DLD1 (cell line): ENCODE data around the gene BOK.
"Not testable (repeated sequence)": the region's sequence is repeated elsewhere in the genome, so short reads cannot be mapped to it uniquely, and the experiment has no call there.

Source experiments
- in situ Hi-C: cut with HindIII; loops from 2 replicates; pipeline ENCODE4 v1.10.0; 2017; ENCODE audit warnings: low sequenced_read_pairs

The BOK gene

GRCh38 chr2:241571821-241572620 lies 13.5 kb downstream of the BOK start:
- in situ Hi-C loops, result no loop called here

DNA sequence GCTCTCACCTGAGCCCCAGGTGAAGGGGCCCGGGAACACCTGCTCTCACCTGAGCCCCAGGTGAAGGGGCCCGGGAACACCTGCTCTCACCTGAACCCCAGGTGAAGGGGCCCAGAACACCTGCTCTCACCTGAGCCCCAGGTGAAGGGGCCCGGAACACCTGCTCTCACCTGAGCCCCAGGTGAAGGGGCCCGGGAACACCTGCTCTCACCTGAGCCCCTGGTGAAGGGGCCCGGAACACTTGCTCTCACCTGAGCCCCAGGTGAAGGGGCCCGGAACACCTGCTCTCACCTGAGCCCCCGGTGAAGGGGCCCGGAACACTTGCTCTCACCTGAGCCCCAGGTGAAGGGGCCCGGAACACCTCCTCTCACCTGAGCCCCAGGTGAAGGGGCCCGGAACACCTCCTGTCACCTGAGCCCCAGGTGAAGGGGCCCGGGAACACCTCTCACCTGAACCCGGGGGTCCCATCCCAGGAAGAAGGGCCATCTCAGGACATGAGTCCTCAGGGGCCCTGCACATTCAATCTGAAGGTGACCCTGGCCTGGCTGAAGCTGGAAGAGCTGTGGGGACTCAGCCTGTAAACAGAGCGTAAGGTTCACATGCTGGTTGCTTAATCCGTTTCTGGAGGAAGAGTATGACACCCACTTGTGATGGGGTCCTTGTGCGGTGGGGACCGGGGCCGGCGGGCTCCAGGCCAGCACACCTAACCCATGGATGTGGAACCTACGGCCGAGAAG lies 14.5 kb downstream of the BOK start:
- in situ Hi-C loops, result not testable (repeated sequence)

GRCh38 chr2:241573741-241574140 lies 15.2 kb downstream of the BOK start:
- in situ Hi-C loops, result no loop called here

DNA sequence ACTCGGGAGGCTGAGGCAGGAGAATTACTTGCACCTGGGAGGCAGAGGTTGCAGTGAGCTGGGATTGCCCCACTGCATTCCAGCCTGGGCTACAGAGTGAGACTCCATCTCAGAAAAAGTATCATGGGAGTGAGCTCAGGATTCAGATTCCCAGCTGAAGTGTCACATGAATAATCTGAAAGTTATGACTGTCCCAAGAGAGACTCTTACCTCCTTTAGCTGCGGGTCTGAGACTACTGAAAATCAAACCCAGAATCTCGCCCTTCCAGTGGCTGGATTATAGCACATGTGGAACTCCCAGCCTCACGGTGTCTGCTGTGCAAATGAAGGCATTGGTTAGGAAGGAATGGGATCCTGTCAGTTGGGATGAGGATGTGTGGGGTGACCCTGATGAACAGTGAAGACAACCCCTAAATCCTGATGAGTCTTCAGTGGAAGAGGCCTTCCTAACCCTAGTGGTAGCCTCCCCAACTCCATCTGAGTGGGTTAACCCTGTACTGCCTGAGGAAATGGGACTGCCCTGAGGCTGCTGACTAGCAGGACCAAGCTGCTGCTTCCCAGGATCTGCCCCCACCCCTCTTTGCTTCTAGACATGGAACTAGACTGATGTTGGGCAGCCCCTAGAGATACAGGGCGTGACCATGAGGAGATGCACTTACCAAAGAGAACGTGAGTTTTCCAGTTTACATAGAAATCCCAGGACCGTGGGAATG lies 16.5 kb downstream of the BOK start:
- in situ Hi-C loops, result loop anchor here (25.0 kb wide), 1 partner anchor 88 kb away; no protein-coding TSS in a partner anchor

DNA sequence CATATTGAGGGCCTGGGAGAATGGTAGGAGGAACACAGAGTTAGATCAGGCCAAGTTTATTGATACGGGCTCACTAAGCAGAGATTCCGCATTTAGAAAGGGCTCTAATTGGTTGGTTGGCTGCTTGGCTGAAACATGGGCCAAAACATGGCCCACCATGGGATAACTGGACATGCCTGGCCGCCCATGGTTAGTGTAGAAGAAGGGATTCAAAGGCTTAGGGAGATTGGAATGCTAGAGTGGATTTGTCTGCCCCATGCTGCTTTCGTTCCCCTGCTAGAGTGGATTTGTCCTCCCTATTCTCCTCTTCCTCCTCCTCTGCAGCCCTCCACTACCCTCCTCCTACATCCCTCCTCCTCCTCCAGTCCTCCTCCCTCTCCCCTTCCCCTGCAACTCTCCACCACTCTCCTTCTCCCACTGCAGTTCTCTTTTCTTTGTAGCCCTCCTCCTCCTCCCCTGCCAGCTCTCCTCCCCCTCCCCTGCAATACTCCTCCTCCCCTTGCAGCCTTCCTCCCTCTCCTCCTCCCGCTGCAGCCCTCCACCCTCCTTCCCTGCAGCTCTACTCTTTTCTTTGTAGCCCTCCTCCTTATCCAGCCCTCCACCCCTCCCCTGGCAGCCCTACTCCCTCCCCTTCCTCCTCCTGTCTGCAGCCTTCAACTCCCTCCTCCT lies 17.2 kb downstream of the BOK start:
- in situ Hi-C loops, result loop anchor here (25.0 kb wide), 1 partner anchor 88 kb away; no protein-coding TSS in a partner anchor

DNA sequence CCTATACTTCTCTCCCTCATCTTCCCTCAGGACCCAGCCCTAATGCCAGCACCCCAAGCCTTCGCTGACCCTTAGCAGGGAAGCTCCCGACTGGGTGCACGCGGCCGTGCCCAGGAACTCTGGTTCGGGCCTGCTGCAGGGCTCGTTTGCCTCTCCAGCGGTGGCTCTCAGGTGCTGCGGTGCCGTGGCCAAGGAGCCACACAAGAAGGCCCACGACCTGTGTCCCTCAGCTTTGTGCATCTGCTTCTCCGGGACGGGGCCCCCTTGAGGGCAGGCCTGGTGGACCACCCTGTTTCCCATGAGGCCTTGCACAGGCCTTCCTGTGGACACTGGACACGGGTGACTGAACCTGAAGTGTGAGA lies 17.7 kb downstream of the BOK start:
- in situ Hi-C loops, result loop anchor here (25.0 kb wide), 1 partner anchor 89 kb away; no protein-coding TSS in a partner anchor

- in situ Hi-C loops, result loop anchor here (25.0 kb wide), 1 partner anchor 90 kb away; no protein-coding TSS in a partner anchor
Measured at GRCh38 chr2:241577413-241578122, 19.0 kb downstream of the BOK start.

DNA sequence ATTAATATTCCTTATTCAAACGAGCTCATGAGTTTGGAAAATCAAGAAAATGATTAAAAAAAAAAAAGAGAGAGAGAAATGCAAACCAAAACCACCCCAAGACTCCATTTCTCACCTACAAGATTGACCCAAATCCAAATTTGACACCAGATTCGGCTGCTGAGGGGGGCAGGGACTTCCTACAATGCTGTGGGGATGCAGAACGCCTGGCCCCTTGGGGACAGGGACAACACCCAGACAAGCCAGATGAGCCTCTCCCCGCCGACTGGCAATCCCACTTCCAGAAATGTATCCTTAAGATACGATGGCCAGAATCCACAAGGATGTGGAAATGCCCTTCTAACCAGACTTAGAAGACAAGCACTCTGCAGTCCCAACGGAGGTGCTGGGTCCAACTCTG lies 20.7 kb downstream of the BOK start:
- in situ Hi-C loops, result loop anchor here (25.0 kb wide), 1 partner anchor 92 kb away; no protein-coding TSS in a partner anchor

- in situ Hi-C loops, result loop anchor here (25.0 kb wide), 1 partner anchor 95 kb away; no protein-coding TSS in a partner anchor
Measured at GRCh38 chr2:241582328-241582727, 23.8 kb downstream of the BOK start.

GRCh38 chr2:241582806-241583205 lies 24.3 kb downstream of the BOK start:
- in situ Hi-C loops, result loop anchor here (25.0 kb wide), 1 partner anchor 96 kb away; no protein-coding TSS in a partner anchor

DNA sequence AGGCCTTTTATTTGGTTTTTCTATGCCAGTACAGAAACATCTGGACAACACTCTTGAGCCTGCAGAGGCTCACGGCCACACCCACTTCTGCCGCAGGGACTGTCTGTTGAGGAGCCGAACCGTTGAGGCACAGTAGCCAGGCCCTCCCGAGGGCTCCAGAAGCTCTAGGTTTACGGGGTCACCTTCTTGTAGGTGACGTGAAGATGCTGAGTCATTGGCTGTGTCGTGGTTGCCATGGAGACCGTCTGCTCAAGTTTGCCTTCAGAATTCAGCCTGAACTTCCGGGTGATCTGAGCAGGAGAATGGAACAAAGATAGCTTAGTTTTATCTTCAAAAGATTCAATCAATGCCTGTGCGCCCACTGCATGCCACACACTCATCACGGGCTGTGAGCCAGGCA lies 25.9 kb downstream of the BOK start:
- in situ Hi-C loops, result loop anchor here (25.0 kb wide), 1 partner anchor 97 kb away; no protein-coding TSS in a partner anchor

- in situ Hi-C loops, result loop anchor here (25.0 kb wide), 1 partner anchor 99 kb away; no protein-coding TSS in a partner anchor
Measured at GRCh38 chr2:241586564-241587264, 28.2 kb downstream of the BOK start.

GRCh38 chr2:241589863-241590262 lies 31.3 kb downstream of the BOK start:
- in situ Hi-C loops, result loop anchor here (25.0 kb wide), 1 partner anchor 103 kb away; no protein-coding TSS in a partner anchor

DNA sequence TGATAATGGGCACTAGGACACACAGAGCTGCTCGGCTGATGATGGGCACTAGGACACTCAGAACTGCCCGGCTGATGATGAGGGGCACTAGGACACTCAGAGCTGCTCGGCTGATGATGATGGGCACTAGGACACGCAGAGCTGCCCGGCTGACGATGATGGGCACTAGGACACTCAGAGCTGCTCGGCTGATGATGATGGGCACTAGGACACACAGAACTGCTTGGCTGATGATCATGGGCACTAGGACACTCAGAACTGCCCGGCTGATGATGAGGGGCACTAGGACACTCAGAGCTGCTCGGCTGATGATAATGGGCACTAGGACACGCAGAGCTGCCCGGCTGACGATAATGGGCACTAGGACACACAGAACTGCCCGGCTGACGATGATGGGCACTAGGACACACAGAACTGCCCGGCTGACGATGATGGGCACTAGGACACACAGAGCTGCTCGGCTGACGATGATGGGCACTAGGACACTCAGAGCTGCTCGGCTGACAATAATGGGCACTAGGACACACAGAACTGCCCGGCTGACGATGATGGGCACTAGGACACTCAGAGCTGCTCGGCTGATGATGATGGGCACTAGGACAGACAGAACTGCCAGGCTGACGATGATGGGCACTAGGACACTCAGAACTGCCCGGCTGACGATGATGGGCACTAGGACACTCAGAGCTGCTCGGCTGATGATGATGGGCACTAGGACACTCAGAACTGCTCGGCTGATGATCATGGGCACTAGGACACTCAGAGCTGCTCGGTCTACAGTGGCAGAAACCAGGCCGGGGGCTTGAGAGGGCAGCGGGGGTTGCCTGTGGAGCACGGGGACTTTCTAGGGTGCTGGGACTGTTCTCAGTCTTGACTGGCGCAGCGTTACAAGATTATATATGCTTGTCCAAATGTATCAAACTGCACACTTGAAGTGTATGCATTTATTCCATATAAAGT lies 32.2 kb downstream of the BOK start:
- in situ Hi-C loops, result loop anchor here (25.0 kb wide), 1 partner anchor 103 kb away; no protein-coding TSS in a partner anchor

- in situ Hi-C loops, result loop anchor here (25.0 kb wide), 1 partner anchor 105 kb away; no protein-coding TSS in a partner anchor
Measured at GRCh38 chr2:241592126-241592845, 33.7 kb downstream of the BOK start.

GRCh38 chr2:241593271-241593670 lies 34.7 kb downstream of the BOK start:
- in situ Hi-C loops, result loop anchor here (25.0 kb wide), 1 partner anchor 106 kb away; no protein-coding TSS in a partner anchor

DNA sequence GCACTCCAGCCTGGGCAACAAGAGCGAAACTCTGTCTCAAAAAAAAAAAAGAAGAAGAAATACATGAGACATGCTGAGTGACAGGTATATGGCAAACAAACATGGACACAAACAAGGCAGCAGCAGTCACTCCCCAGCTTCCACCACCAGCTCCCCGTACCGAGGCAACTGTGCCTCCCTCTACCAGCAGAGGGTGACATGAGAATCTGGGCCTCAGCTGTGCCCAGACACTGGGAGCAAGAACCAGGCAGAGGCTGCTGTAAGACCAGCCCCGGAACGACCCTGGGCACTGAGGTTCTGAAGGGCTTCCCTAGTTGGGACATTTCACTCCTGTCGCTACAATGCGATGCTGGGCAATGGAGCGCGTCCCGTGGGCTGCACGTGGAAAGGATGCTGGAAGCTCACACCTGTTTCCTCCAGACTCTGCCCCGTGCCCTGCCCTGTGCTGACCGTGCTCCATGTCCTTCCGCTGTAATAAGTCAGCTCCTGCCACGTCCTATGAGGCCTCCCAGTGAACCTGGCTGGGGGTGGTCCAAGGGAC lies 37.1 kb downstream of the BOK start:
- in situ Hi-C loops, result loop anchor here (25.0 kb wide), 1 partner anchor 108 kb away; no protein-coding TSS in a partner anchor
